SU-DHL-6 (cell line): ENCODE results near the gene SENP3.
A peak's percentile ranks its signal among the peaks of the same experiment; 100 is the strongest.

Source experiments
- H2AFZ ChIP-seq: fragments of 200-600 bp; sonication (generic); 2 replicates; pipeline ENCODE4 v1.6.1; 2014; ENCODE audit warnings: low read depth, mild to moderate bottlenecking, moderate library complexity, mixed read lengths, antibody characterized with exemption, low read length; ENCODE audit not compliant: severe bottlenecking
- H3F3A ChIP-seq: fragments of 200-600 bp; shearing (Covaris generic); 2 replicates; pipeline ENCODE4 v1.6.0; 2016; ENCODE audit warnings: antibody characterized with exemption, mild to moderate bottlenecking; ENCODE audit not compliant: insufficient read depth
- H3K27ac ChIP-seq: fragments of 200-600 bp; sonication (generic); 2 replicates; pipeline ENCODE4 v1.5.1; 2016; ENCODE audit warnings: low read depth, mild to moderate bottlenecking, low read length, moderate library complexity, mixed read lengths
- H3K27me3 ChIP-seq: fragments of 200-600 bp; sonication (generic), shearing (Covaris generic); 2 replicates; pipeline ENCODE4 v1.6.0; 2014; ENCODE audit warnings: mild to moderate bottlenecking, low read length
- H3K36me3 ChIP-seq: fragments of 200-600 bp; sonication (generic); 2 replicates; pipeline ENCODE4 v1.6.1; 2014; ENCODE audit warnings: mild to moderate bottlenecking, low read length, mixed read lengths
- H3K4me2 ChIP-seq: fragments of 300-600, 200-600 bp; shearing (Covaris generic), sonication (generic); 2 replicates; pipeline ENCODE4 v1.6.0; 2014; ENCODE audit warnings: low read length, low read depth, mild to moderate bottlenecking; ENCODE audit not compliant: poor library complexity, severe bottlenecking
- H3K4me3 ChIP-seq: fragments of 200-600 bp; sonication (generic); 2 replicates; pipeline ENCODE4 v1.5.1; 2014; ENCODE audit warnings: antibody characterized with exemption, low read length, mild to moderate bottlenecking, mixed read lengths; ENCODE audit not compliant: insufficient read depth, poor library complexity, severe bottlenecking
- H3K79me2 ChIP-seq: fragments of 200-600 bp; sonication (generic); 2 replicates; pipeline ENCODE4 v1.6.1; 2014; ENCODE audit warnings: mild to moderate bottlenecking, low read length, moderate library complexity; ENCODE audit not compliant: insufficient read depth
- H3K9ac ChIP-seq: fragments of 200-600 bp; sonication (generic); 2 replicates; pipeline ENCODE4 v1.7.0; 2014; ENCODE audit warnings: mild to moderate bottlenecking, low read length
- H3K9me2 ChIP-seq: fragments of 200-600 bp; sonication (generic); replicated peaks from 2 replicates; pipeline ENCODE4 v1.6.1; 2014; ENCODE audit warnings: low read length; ENCODE audit not compliant: insufficient read depth
- H3K9me3 ChIP-seq: fragments of 200-600 bp; sonication (generic); 2 replicates; pipeline ENCODE4 v1.6.1; 2014; ENCODE audit warnings: low read length, mixed read lengths; ENCODE audit not compliant: insufficient read depth
- H4K20me1 ChIP-seq: fragments of 200-600 bp; sonication (generic); 2 replicates; pipeline ENCODE4 v1.6.1; 2014; ENCODE audit warnings: low read depth, mild to moderate bottlenecking, antibody characterized with exemption, low read length, moderate library complexity, mixed read lengths
- EZH2phosphoT487 ChIP-seq: fragments of 200-600 bp; sonication (generic), shearing (Covaris generic); conservative IDR thresholded peaks from 2 replicates; pipeline ENCODE4 v1.6.1; 2018; ENCODE audit warnings: mild to moderate bottlenecking, antibody characterized with exemption, low read length, moderate library complexity, mixed read lengths
- TF ChIP-seq, protein P1 (sequence below): fragments of 200-600 bp; sonication (generic); IDR thresholded peaks from one replicate; pipeline ENCODE4 v1.5.1; 2017; ENCODE audit warnings: antibody characterized with exemption, mild to moderate bottlenecking, low read length, moderate library complexity; ENCODE audit not compliant: insufficient read depth, poor library complexity, severe bottlenecking

Gene SENP3

DNA sequence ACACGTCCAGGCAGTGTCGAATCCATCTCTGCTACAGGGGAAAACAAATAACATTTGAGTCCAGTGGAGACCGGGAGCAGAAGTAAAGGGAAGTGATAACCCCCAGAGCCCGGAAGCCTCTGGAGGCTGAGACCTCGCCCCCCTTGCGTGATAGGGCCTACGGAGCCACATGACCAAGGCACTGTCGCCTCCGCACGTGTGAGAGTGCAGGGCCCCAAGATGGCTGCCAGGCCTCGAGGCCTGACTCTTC, 10.5 kb downstream of the SENP3 start:
- H3F3A ChIP-seq: peaks cover 64% of the 10 kb centered on the region
- H3K36me3 ChIP-seq: peaks cover 38% of the 10 kb centered on the region
- TF ChIP-seq, protein P1, sequence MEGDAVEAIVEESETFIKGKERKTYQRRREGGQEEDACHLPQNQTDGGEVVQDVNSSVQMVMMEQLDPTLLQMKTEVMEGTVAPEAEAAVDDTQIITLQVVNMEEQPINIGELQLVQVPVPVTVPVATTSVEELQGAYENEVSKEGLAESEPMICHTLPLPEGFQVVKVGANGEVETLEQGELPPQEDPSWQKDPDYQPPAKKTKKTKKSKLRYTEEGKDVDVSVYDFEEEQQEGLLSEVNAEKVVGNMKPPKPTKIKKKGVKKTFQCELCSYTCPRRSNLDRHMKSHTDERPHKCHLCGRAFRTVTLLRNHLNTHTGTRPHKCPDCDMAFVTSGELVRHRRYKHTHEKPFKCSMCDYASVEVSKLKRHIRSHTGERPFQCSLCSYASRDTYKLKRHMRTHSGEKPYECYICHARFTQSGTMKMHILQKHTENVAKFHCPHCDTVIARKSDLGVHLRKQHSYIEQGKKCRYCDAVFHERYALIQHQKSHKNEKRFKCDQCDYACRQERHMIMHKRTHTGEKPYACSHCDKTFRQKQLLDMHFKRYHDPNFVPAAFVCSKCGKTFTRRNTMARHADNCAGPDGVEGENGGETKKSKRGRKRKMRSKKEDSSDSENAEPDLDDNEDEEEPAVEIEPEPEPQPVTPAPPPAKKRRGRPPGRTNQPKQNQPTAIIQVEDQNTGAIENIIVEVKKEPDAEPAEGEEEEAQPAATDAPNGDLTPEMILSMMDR: no peak
- no peak for TF ChIP-seq EZH2phosphoT487
- H3K4me2 ChIP-seq: peak overlapping the region; percentile 97
- no peaks in the 10 kb centered on the region for H3K9me3 ChIP-seq
- H3K4me3 ChIP-seq: peak overlapping the region; percentile 88
- H3K27ac ChIP-seq: peak overlapping the region; percentile 71
- peaks cover 32% of the 10 kb centered on the region for H4K20me1 ChIP-seq
- no peak overlapping the region for H2AFZ ChIP-seq
- peak overlapping the region; percentile 95 for H3K9ac ChIP-seq
- no peaks in the 10 kb centered on the region for H3K9me2 ChIP-seq
- H3K79me2 ChIP-seq: peaks cover 35% of the 10 kb centered on the region
- no peaks in the 10 kb centered on the region for H3K27me3 ChIP-seq

GRCh38 chr17:7572588-7573323, 11.0 kb downstream of the SENP3 start:
- Histone ChIP-seq H3K9ac (peak overlapping the region; percentile 100), H3K4me2 (peak overlapping the region; percentile 71), H3F3A (peaks cover 69% of the 10 kb centered on the region), H3K27ac (peak overlapping the region; percentile 94), H4K20me1 (peaks cover 32% of the 10 kb centered on the region), H3K4me3 (peak overlapping the region; percentile 100), H3K79me2 (peaks cover 35% of the 10 kb centered on the region), H3K9me2 (no peaks in the 10 kb centered on the region), H3K9me3 (no peaks in the 10 kb centered on the region), H3K27me3 (no peaks in the 10 kb centered on the region), H3K36me3 (peaks cover 38% of the 10 kb centered on the region), H2AFZ (no peak overlapping the region)
- TF ChIP-seq, protein P1: no peak
- TF ChIP-seq EZH2phosphoT487: no peak

DNA sequence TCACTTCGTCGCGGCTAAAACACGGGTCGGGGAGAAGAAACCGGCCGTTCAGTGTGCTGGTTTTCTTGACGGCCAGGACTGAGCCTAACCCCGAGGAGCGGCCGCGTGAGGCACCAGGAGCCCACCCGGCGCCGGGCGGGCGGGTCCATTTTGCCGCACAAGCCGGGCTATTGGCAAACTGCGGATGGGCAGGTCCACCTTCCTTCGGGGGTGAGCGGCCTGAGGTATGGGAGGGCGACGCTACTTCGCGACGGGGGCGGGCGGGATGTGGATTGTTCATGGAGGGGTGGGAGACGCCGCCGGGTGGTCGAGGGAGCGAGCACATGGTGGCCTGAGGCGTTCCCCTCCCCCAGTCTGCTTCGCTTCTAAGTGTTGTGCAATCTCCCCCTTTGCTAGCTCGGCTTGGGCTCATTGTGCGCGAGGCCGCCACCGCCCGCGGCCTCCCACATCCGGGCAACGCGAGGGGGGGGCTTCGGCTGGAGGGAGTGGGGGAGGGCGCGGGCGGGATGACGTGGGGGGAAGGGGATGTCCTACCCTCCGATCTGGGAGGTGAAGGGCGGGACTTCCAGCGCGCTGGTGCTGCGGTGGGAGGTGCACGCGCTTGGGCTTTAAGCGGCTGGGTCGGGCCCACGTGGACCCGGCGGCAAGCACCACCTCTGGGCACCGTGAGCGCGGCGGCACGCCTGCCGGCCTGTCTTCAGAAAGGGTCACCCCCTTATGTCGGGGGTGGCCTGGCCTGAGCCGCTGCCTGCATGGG, 11.8 kb downstream of the SENP3 start:
- peaks cover 32% of the 10 kb centered on the region for H4K20me1 ChIP-seq
- TF ChIP-seq, protein P1: no peak
- no peak for TF ChIP-seq EZH2phosphoT487
- H3K4me3 ChIP-seq: peak overlapping the region; percentile 100
- no peaks in the 10 kb centered on the region for H3K9me2 ChIP-seq
- H3F3A ChIP-seq: peaks cover 76% of the 10 kb centered on the region
- peaks cover 35% of the 10 kb centered on the region for H3K79me2 ChIP-seq
- no peaks in the 10 kb centered on the region for H3K27me3 ChIP-seq
- H3K9ac ChIP-seq: peak overlapping the region; percentile 100
- H3K27ac ChIP-seq: peak overlapping the region; percentile 94
- H3K4me2 ChIP-seq: peak overlapping the region; percentile 71
- no peak overlapping the region for H2AFZ ChIP-seq
- H3K9me3 ChIP-seq: no peaks in the 10 kb centered on the region
- peaks cover 38% of the 10 kb centered on the region for H3K36me3 ChIP-seq
